Measurements from ENCODE around the gene HERPUD2.

DNA sequence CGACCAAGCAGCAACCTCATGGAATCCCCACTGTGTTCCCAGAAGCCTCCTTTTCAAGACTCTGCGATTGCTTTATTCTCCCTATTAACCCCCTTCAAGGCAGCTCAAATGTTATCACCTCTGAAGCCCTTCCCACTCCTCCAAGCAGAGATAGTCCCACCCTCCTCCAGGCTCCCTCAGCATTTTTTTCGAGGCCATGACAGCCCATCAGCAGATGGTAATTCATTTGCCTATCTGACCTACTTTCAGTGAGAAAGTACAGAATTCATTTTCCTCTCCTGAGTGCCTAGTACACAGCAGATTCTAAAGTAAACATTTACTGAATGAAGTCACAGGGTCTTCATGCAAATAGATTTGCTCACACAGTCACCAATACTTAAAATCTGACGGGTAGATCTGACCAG, 47.8 kb downstream of the HERPUD2 start:
- TF ChIP-seq, protein P1, sequence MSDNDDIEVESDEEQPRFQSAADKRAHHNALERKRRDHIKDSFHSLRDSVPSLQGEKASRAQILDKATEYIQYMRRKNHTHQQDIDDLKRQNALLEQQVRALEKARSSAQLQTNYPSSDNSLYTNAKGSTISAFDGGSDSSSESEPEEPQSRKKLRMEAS (IDR thresholded peaks at IDR 0.05; ENCODE audit: low read depth, low read length), result no peak
- TF ChIP-seq CTCF (IDR thresholded peaks at IDR 0.05; ENCODE audit: low read depth, low read length), result no peak

Measured in NB4 (cell line).